GM23338 (cell line): Measurements from ENCODE around the gene RBFOX1. TPM values are rescaled to one million over a fixed set of nuclear protein-coding genes. Genes with fewer than 3 reads are reported as not detected.

Experiments used
- ATAC-seq: fragments of 200-7000 bp; cut with Tn5 transposase; 3 replicates; pipeline ENCODE4 v1.9.1; 2020
- DNase-seq: peaks from one replicate; pipeline ENCODE4 v3.0.0-alpha.2; 2015; ENCODE audit warnings: low spot score
- H2AFZ ChIP-seq: fragments of 200-600 bp; sonication (generic); 2 replicates; pipeline ENCODE4 v1.8.0; 2016; ENCODE audit warnings: antibody characterized with exemption, mild to moderate bottlenecking, moderate library complexity
- H3F3A ChIP-seq: fragments of 200-600 bp; sonication (generic); replicated peaks from 2 replicates; pipeline ENCODE4 v1.8.0; 2017; ENCODE audit warnings: antibody characterized with exemption, mixed run types, low read depth
- H3K27ac ChIP-seq: fragments of 200-600 bp; sonication (generic); 2 replicates; pipeline ENCODE4 v1.6.1; 2016; ENCODE audit warnings: low read depth
- H3K27me3 ChIP-seq: fragments of 200-600 bp; sonication (generic); 2 replicates; pipeline ENCODE4 v1.8.0; 2016; ENCODE audit warnings: mild to moderate bottlenecking, mixed run types, moderate library complexity; ENCODE audit not compliant: insufficient read depth
- H3K36me3 ChIP-seq: fragments of 200-600 bp; sonication (generic); 2 replicates; pipeline ENCODE4 v1.8.0; 2016; ENCODE audit warnings: mild to moderate bottlenecking; ENCODE audit not compliant: insufficient read depth
- H3K4me1 ChIP-seq: fragments of 200-600 bp; sonication (generic); 2 replicates; pipeline ENCODE4 v1.8.0; 2016; ENCODE audit warnings: mild to moderate bottlenecking, moderate library complexity; ENCODE audit not compliant: insufficient read depth
- H3K4me2 ChIP-seq: fragments of 200-600 bp; sonication (generic); 2 replicates; pipeline ENCODE4 v1.7.1; 2017; ENCODE audit warnings: mixed run types
- H3K4me3 ChIP-seq: fragments of 200-600 bp; sonication (generic); 2 replicates; pipeline ENCODE4 v1.6.1; 2016; ENCODE audit warnings: mixed run types
- H3K79me2 ChIP-seq: fragments of 200-600 bp; sonication (generic); replicated peaks from 2 replicates; pipeline ENCODE4 v1.8.0; 2017; ENCODE audit warnings: mild to moderate bottlenecking; ENCODE audit not compliant: insufficient read depth
- H3K9me2 ChIP-seq: fragments of 200-600 bp; sonication (generic); 2 replicates; pipeline ENCODE4 v1.8.0; 2017; ENCODE audit not compliant: insufficient read depth
- H4K20me1 ChIP-seq: fragments of 200-600 bp; sonication (generic); replicated peaks from 2 replicates; pipeline ENCODE4 v1.8.0; 2017; ENCODE audit warnings: mild to moderate bottlenecking; ENCODE audit not compliant: insufficient read depth
- H3K27ac Mint-ChIP-seq: 2 replicates; pipeline ENCODE4 v1.8.0; 2020; ENCODE audit warnings: inconsistent platforms, mild to moderate bottlenecking, moderate library complexity, mixed read lengths
- H3K27me3 Mint-ChIP-seq: 3 replicates; pipeline ENCODE4 v1.8.0; 2022; ENCODE audit warnings: low read depth, mild to moderate bottlenecking, moderate library complexity, mixed read lengths, inconsistent platforms; ENCODE audit not compliant: insufficient read depth, poor library complexity
- H3K36me3 Mint-ChIP-seq: 3 replicates; pipeline ENCODE4 v1.8.0; 2021; ENCODE audit warnings: low read depth, mild to moderate bottlenecking, inconsistent platforms, moderate library complexity, mixed read lengths
- H3K4me1 Mint-ChIP-seq: 3 replicates; pipeline ENCODE4 v1.8.0; 2020; ENCODE audit warnings: mild to moderate bottlenecking, inconsistent platforms, mixed read lengths
- H3K4me3 Mint-ChIP-seq: 3 replicates; pipeline ENCODE4 v1.8.0; 2021; ENCODE audit warnings: moderate library complexity, mild to moderate bottlenecking, inconsistent platforms, mixed read lengths
- H3K9me3 Mint-ChIP-seq: 3 replicates; pipeline ENCODE4 v1.8.0; 2020; ENCODE audit warnings: moderate library complexity, mild to moderate bottlenecking, inconsistent platforms, mixed read lengths
- CREB1 ChIP-seq: fragments of 250-450 bp; sonication (Bioruptor Pico); IDR thresholded peaks from 2 replicates; pipeline ENCODE4 v1.5.0; 2020; ENCODE audit warnings: low read depth, mild to moderate bottlenecking, moderate library complexity
- EZH2 ChIP-seq: fragments of 200-600 bp; sonication (generic); IDR thresholded peaks from one replicate; pipeline ENCODE4 v1.8.0; 2017; ENCODE audit warnings: antibody characterized with exemption, mild to moderate bottlenecking, low read depth; ENCODE audit not compliant: unreplicated experiment
- JUNB ChIP-seq: IDR thresholded peaks from one replicate; pipeline ENCODE4 v1.6.1; 2016; ENCODE audit warnings: antibody characterized with exemption; ENCODE audit not compliant: unreplicated experiment
- NANOG ChIP-seq: IDR thresholded peaks from 2 replicates; pipeline ENCODE4 v1.6.1; 2016; ENCODE audit warnings: antibody characterized with exemption, borderline replicate concordance
- POLR2AphosphoS5 ChIP-seq: IDR thresholded peaks from 2 replicates; pipeline ENCODE4 v1.6.1; 2016; ENCODE audit warnings: antibody characterized with exemption, low read depth
- STAT1 ChIP-seq: IDR thresholded peaks from one replicate; pipeline ENCODE4 v1.6.1; 2016; ENCODE audit warnings: antibody characterized with exemption; ENCODE audit not compliant: unreplicated experiment
- ZNF114 ChIP-seq: fragments of 250-450 bp; sonication (Bioruptor Pico); IDR thresholded peaks from 2 replicates; pipeline ENCODE4 v1.5.0; 2020; ENCODE audit warnings: mild to moderate bottlenecking, moderate library complexity
- polyA plus RNA-seq: library from polyadenylated mRNA; unstranded; fragments of >200 nt; fragmentation: Nextera tagmentation; extraction: Ambion mirVana; gene quantifications from 2 replicates; pipeline ENCODE4 v1.2.1, GENCODE V29; 2016
- total RNA-seq: library from RNA; depleted of rRNA; stranded (reverse); fragments of >200 nt; shearing (Covaris generic); gene quantifications from 2 replicates; pipeline ENCODE4 v1.2.3, GENCODE V29; 2014
- TF ChIP-seq, protein P1 (sequence below): fragments of 250-450 bp; sonication (Bioruptor Pico); IDR thresholded peaks from 2 replicates; pipeline ENCODE4 v1.5.0; 2020; ENCODE audit warnings: mild to moderate bottlenecking, moderate library complexity
- TF ChIP-seq, protein P2 (sequence below), 2 experiments: fragments of 200-600 bp in 1 of 2; sonication (generic) in 1 of 2; conservative IDR thresholded peaks; 2 replicates each; pipeline versions ENCODE4 v1.5.1 to v1.6.1; 2016 to 2017; ENCODE audit warnings: antibody characterized with exemption in 2 of 2, low read depth in 2 of 2, mild to moderate bottlenecking in 2 of 2, moderate library complexity in 1 of 2
- TF ChIP-seq, protein P3 (sequence below): IDR thresholded peaks from 2 replicates; pipeline ENCODE4 v1.6.1; 2016; ENCODE audit warnings: antibody characterized with exemption

Gene RBFOX1
- total and polyA plus RNA-seq, 2 experiments from 2014 or later, result 2.5 to 3.6 TPM

DNA sequence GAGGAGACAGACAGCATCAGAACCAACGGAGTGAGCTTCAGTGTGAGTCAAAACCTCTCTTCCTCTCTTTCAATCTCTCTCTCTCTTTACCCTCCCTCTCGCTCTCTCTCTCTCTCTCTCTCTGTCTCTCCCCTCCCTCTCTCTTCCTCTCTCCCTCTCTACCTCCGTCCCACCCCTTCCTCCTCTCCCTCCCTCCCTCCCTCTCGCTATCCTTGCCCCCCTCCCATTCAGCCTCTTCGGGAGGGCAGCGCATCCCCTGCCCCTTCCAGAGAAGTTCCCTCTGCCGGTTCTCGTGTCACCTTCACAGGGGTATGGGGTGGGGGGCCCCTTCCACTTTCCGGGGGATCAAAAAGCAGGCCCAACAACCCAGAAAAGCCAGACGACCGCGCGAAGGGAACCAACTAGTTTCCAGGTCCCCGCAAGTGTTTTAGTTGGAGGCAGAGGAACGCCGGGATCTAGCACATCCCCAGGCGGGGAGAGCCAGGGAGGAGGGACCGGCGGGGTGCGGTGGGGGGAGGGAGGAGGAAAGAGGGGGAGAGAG, 28.9 kb upstream of the RBFOX1 start:
- no peak overlapping the region for H3K27ac Mint-ChIP-seq
- peaks cover 36% of the 10 kb centered on the region for H3K27me3 ChIP-seq
- H3K36me3 Mint-ChIP-seq, result no peaks in the 10 kb centered on the region
- ATAC-seq (peak; percentile 50), DNase-seq (peak; percentile 42)
- no peak overlapping the region for H3K27ac ChIP-seq
- peaks cover 21% of the 10 kb centered on the region for H3K4me1 Mint-ChIP-seq
- no peaks in the 10 kb centered on the region for H3K9me2 ChIP-seq
- H3K9me3 Mint-ChIP-seq, result peaks cover 8% of the 10 kb centered on the region; the same call in 2 of the 3 replicates
- H3F3A ChIP-seq, result no peaks in the 10 kb centered on the region
- peak overlapping the region; percentile 84 for H3K4me3 Mint-ChIP-seq
- no peak for TF ChIP-seq JUNB
- H3K36me3 ChIP-seq, result no peaks in the 10 kb centered on the region
- H3K4me2 ChIP-seq, result peak overlapping the region; percentile 75
- no peaks in the 10 kb centered on the region for H4K20me1 ChIP-seq
- H3K4me1 ChIP-seq, result no peaks in the 10 kb centered on the region
- H3K79me2 ChIP-seq, result no peaks in the 10 kb centered on the region
- H3K27me3 Mint-ChIP-seq, result peaks cover 28% of the 10 kb centered on the region
- peak overlapping the region; percentile 47; the same call in 1 of the 2 replicates for H2AFZ ChIP-seq
- peak overlapping the region; percentile 62 for H3K4me3 ChIP-seq

DNA sequence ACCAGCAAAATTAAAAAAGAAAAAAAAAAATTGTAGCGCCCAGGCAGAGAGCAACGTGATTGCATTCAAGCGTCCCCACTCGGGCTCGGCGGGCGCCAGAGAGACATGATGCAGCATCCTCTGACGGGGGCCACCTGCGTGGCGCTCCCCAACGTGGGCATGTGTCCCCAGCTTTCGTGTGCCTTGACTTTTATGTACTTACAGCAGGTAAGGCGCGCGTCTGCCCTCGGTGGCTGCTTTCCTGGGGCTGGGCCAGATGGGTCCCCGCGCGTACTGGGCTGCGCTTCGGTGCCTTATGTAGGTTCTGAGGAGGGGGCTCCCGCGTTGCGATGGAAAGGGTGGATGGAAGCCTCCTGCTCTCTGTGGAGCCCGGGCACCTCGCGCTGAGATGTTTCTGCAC, 28.4 kb upstream of the RBFOX1 start:
- Mint-ChIP-seq H3K4me1 (peaks cover 21% of the 10 kb centered on the region), H3K4me3 (peak overlapping the region; percentile 84), H3K27me3 (peaks cover 28% of the 10 kb centered on the region), H3K36me3 (no peaks in the 10 kb centered on the region), H3K9me3 (peaks cover 8% of the 10 kb centered on the region; the same call in 2 of the 3 replicates), H3K27ac (no peak overlapping the region)
- TF ChIP-seq, protein P1, sequence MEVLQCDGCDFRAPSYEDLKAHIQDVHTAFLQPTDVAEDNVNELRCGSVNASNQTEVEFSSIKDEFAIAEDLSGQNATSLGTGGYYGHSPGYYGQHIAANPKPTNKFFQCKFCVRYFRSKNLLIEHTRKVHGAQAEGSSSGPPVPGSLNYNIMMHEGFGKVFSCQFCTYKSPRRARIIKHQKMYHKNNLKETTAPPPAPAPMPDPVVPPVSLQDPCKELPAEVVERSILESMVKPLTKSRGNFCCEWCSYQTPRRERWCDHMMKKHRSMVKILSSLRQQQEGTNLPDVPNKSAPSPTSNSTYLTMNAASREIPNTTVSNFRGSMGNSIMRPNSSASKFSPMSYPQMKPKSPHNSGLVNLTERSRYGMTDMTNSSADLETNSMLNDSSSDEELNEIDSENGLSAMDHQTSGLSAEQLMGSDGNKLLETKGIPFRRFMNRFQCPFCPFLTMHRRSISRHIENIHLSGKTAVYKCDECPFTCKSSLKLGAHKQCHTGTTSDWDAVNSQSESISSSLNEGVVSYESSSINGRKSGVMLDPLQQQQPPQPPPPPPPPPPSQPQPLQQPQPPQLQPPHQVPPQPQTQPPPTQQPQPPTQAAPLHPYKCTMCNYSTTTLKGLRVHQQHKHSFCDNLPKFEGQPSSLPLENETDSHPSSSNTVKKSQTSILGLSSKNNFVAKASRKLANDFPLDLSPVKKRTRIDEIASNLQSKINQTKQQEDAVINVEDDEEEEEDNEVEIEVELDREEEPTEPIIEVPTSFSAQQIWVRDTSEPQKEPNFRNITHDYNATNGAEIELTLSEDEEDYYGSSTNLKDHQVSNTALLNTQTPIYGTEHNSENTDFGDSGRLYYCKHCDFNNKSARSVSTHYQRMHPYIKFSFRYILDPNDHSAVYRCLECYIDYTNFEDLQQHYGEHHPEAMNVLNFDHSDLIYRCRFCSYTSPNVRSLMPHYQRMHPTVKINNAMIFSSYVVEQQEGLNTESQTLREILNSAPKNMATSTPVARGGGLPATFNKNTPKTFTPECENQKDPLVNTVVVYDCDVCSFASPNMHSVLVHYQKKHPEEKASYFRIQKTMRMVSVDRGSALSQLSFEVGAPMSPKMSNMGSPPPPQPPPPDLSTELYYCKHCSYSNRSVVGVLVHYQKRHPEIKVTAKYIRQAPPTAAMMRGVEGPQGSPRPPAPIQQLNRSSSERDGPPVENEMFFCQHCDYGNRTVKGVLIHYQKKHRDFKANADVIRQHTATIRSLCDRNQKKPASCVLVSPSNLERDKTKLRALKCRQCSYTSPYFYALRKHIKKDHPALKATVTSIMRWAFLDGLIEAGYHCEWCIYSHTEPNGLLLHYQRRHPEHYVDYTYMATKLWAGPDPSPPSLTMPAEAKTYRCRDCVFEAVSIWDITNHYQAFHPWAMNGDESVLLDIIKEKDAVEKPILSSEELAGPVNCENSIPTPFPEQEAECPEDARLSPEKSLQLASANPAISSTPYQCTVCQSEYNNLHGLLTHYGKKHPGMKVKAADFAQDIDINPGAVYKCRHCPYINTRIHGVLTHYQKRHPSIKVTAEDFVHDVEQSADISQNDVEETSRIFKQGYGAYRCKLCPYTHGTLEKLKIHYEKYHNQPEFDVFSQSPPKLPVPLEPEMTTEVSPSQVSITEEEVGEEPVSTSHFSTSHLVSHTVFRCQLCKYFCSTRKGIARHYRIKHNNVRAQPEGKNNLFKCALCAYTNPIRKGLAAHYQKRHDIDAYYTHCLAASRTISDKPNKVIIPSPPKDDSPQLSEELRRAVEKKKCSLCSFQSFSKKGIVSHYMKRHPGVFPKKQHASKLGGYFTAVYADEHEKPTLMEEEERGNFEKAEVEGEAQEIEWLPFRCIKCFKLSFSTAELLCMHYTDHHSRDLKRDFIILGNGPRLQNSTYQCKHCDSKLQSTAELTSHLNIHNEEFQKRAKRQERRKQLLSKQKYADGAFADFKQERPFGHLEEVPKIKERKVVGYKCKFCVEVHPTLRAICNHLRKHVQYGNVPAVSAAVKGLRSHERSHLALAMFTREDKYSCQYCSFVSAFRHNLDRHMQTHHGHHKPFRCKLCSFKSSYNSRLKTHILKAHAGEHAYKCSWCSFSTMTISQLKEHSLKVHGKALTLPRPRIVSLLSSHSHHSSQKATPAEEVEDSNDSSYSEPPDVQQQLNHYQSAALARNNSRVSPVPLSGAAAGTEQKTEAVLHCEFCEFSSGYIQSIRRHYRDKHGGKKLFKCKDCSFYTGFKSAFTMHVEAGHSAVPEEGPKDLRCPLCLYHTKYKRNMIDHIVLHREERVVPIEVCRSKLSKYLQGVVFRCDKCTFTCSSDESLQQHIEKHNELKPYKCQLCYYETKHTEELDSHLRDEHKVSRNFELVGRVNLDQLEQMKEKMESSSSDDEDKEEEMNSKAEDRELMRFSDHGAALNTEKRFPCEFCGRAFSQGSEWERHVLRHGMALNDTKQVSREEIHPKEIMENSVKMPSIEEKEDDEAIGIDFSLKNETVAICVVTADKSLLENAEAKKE (CRISPR knock-in tag), result no peak
- TF ChIP-seq ZNF114 (CRISPR knock-in tag) (no peak), POLR2AphosphoS5 (no peak), STAT1 (no peak), NANOG (no peak), CREB1 (no peak), JUNB (no peak), EZH2 (no peak)
- TF ChIP-seq, protein P2, sequence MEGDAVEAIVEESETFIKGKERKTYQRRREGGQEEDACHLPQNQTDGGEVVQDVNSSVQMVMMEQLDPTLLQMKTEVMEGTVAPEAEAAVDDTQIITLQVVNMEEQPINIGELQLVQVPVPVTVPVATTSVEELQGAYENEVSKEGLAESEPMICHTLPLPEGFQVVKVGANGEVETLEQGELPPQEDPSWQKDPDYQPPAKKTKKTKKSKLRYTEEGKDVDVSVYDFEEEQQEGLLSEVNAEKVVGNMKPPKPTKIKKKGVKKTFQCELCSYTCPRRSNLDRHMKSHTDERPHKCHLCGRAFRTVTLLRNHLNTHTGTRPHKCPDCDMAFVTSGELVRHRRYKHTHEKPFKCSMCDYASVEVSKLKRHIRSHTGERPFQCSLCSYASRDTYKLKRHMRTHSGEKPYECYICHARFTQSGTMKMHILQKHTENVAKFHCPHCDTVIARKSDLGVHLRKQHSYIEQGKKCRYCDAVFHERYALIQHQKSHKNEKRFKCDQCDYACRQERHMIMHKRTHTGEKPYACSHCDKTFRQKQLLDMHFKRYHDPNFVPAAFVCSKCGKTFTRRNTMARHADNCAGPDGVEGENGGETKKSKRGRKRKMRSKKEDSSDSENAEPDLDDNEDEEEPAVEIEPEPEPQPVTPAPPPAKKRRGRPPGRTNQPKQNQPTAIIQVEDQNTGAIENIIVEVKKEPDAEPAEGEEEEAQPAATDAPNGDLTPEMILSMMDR (conservative IDR thresholded peaks at IDR 0.05; ENCODE audit: low read depth in 2 of 2), result no peak
- TF ChIP-seq, protein P3, sequence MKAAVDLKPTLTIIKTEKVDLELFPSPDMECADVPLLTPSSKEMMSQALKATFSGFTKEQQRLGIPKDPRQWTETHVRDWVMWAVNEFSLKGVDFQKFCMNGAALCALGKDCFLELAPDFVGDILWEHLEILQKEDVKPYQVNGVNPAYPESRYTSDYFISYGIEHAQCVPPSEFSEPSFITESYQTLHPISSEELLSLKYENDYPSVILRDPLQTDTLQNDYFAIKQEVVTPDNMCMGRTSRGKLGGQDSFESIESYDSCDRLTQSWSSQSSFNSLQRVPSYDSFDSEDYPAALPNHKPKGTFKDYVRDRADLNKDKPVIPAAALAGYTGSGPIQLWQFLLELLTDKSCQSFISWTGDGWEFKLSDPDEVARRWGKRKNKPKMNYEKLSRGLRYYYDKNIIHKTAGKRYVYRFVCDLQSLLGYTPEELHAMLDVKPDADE, result no peak
- Histone ChIP-seq H3K4me1 (no peaks in the 10 kb centered on the region), H3K4me3 (peak overlapping the region; percentile 62), H4K20me1 (no peaks in the 10 kb centered on the region), H3K9me2 (no peaks in the 10 kb centered on the region), H3K27ac (no peak overlapping the region), H3K4me2 (peak overlapping the region; percentile 75), H3K79me2 (no peaks in the 10 kb centered on the region), H3K36me3 (no peaks in the 10 kb centered on the region), H3K27me3 (peaks cover 36% of the 10 kb centered on the region), H3F3A (no peaks in the 10 kb centered on the region), H2AFZ (peak overlapping the region; percentile 47; the same call in 1 of the 2 replicates)
- DNase-seq, result no peak
- ATAC-seq, result peak; percentile 46
